ENCODE data around the gene GRIN3B.

DNA sequence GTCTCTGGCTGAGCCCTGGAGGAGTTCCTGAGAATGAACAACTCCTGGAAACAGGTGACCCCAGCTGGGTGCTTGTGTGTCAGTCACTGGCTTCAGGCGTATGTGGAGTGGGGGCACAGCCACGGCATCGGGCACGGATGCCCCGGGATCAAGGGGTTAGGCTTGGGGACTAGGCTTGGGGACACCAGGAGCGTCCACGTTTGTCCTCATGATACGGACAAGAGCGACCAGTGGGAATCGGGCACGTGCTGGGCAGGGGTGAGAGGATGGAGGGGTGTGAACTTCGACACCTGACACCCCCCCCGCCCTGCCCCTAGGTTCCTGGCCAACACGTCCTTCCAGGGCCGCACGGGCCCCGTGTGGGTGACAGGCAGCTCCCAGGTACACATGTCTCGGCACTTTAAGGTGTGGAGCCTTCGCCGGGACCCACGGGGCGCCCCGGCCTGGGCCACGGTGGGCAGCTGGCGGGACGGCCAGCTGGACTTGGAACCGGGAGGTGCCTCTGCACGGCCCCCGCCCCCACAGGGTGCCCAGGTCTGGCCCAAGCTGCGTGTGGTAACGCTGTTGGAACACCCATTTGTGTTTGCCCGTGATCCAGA is 4.1 kb downstream of the GRIN3B start:
- TF ChIP-seq, protein P1, sequence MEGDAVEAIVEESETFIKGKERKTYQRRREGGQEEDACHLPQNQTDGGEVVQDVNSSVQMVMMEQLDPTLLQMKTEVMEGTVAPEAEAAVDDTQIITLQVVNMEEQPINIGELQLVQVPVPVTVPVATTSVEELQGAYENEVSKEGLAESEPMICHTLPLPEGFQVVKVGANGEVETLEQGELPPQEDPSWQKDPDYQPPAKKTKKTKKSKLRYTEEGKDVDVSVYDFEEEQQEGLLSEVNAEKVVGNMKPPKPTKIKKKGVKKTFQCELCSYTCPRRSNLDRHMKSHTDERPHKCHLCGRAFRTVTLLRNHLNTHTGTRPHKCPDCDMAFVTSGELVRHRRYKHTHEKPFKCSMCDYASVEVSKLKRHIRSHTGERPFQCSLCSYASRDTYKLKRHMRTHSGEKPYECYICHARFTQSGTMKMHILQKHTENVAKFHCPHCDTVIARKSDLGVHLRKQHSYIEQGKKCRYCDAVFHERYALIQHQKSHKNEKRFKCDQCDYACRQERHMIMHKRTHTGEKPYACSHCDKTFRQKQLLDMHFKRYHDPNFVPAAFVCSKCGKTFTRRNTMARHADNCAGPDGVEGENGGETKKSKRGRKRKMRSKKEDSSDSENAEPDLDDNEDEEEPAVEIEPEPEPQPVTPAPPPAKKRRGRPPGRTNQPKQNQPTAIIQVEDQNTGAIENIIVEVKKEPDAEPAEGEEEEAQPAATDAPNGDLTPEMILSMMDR (IDR thresholded peaks at IDR 0.05): no peak
- TF ChIP-seq POLR2AphosphoS5 (IDR thresholded peaks at IDR 0.05) (no peak), POLR2A (IDR thresholded peaks at IDR 0.05) (no peak)
